AG09309 (cell line): ENCODE measurements around the gene EFCAB8.

ENCODE experiments used
- DNase-seq: peaks from one replicate; pipeline ENCODE4 v3.0.0-alpha.2; 2010; ENCODE audit warnings: low read depth
- H3K4me3 ChIP-seq: 2 replicates; pipeline ENCODE4 v1.5.1; 2011; ENCODE audit warnings: mild to moderate bottlenecking, low read depth, low read length, moderate library complexity; ENCODE audit not compliant: control insufficient read depth
- CTCF ChIP-seq: IDR thresholded peaks from 2 replicates; pipeline ENCODE4 v1.5.1; 2011; ENCODE audit warnings: mild to moderate bottlenecking, low read depth, low read length, inconsistent platforms; ENCODE audit not compliant: insufficient read depth, control insufficient read depth; ENCODE audit errors: missing control alignments

The EFCAB8 gene

GRCh38 chr20:32989507-32990283 lies 131.0 kb downstream of the EFCAB8 start:
- no peak for TF ChIP-seq CTCF
- DNase-seq: no peak
- H3K4me3 ChIP-seq: no peak overlapping the region

- no peak overlapping the region for H3K4me3 ChIP-seq
- no peak for TF ChIP-seq CTCF
- DNase-seq: no peak
Observed at GRCh38 chr20:32990426-32990825, 131.7 kb downstream of the EFCAB8 start.

GRCh38 chr20:32991383-32991782 lies 132.7 kb downstream of the EFCAB8 start:
- no peak for DNase-seq
- no peak overlapping the region for H3K4me3 ChIP-seq
- TF ChIP-seq CTCF: no peak

- no peak for TF ChIP-seq CTCF
- H3K4me3 ChIP-seq: no peak overlapping the region
- no peak for DNase-seq
Observed at GRCh38 chr20:32991792-32992641, 133.3 kb downstream of the EFCAB8 start.

- no peak for DNase-seq
- no peak overlapping the region for H3K4me3 ChIP-seq
- TF ChIP-seq CTCF: no peak
Observed at GRCh38 chr20:32993496-32994050, 134.8 kb downstream of the EFCAB8 start.

GRCh38 chr20:32995802-32996201 lies 137.1 kb downstream of the EFCAB8 start:
- H3K4me3 ChIP-seq: no peak overlapping the region
- DNase-seq: no peak
- TF ChIP-seq CTCF: no peak
